ENCODE results near the gene ADAMTSL2.

The ADAMTSL2 gene

GRCh38 chr9:133490865-133491655, 43.4 kb upstream of the ADAMTSL2 start:
- no peak for TF ChIP-seq CTCF (IDR thresholded peaks at IDR 0.05; ENCODE audit: low read depth, low read length)
- no peak overlapping the region for H3K4me3 ChIP-seq (ENCODE audit: low read depth, low read length)

GRCh38 chr9:133491656-133491925, 42.9 kb upstream of the ADAMTSL2 start:
- H3K4me3 ChIP-seq (ENCODE audit: low read depth, low read length), result no peak overlapping the region
- no peak for TF ChIP-seq CTCF (IDR thresholded peaks at IDR 0.05; ENCODE audit: low read depth, low read length)

- TF ChIP-seq CTCF (IDR thresholded peaks at IDR 0.05; ENCODE audit: low read depth, low read length), result no peak
- H3K4me3 ChIP-seq (ENCODE audit: low read depth, low read length), result no peak overlapping the region
These were observed 42.2 kb upstream of the ADAMTSL2 start for GRCh38 chr9:133492061-133493021.

GRCh38 chr9:133493428-133493827, 41.1 kb upstream of the ADAMTSL2 start:
- TF ChIP-seq CTCF (IDR thresholded peaks at IDR 0.05; ENCODE audit: low read depth, low read length), result no peak
- H3K4me3 ChIP-seq (ENCODE audit: low read depth, low read length), result no peak overlapping the region

GRCh38 chr9:133493845-133494540, 40.5 kb upstream of the ADAMTSL2 start:
- no peak for TF ChIP-seq CTCF (IDR thresholded peaks at IDR 0.05; ENCODE audit: low read depth, low read length)
- no peak overlapping the region for H3K4me3 ChIP-seq (ENCODE audit: low read depth, low read length)

- no peak for TF ChIP-seq CTCF (IDR thresholded peaks at IDR 0.05; ENCODE audit: low read depth, low read length)
- no peak overlapping the region for H3K4me3 ChIP-seq (ENCODE audit: low read depth, low read length)
These were observed 39.7 kb upstream of the ADAMTSL2 start for GRCh38 chr9:133494636-133495326.

Data from WI38 (cell line).